WTC11 (cell line): ENCODE data around the gene FXYD3.

ENCODE experiments used
- CREB1 ChIP-seq: sonication (generic); formaldehyde crosslinking; IDR thresholded peaks from 2 replicates; pipeline ENCODE4 v1.8.0; 2023; ENCODE audit warnings: mild to moderate bottlenecking, missing genetic modification reagents
- NR2C2 ChIP-seq: sonication (generic); formaldehyde crosslinking; IDR thresholded peaks from 2 replicates; pipeline ENCODE4 v1.8.0; 2022; ENCODE audit warnings: mild to moderate bottlenecking, missing genetic modification reagents
- RELA ChIP-seq: sonication (generic); formaldehyde crosslinking; IDR thresholded peaks from 2 replicates; pipeline ENCODE4 v1.8.1; 2022; ENCODE audit warnings: missing genetic modification reagents, mild to moderate bottlenecking, borderline replicate concordance
- TF ChIP-seq, protein P1 (sequence below): sonication (generic); formaldehyde crosslinking; IDR thresholded peaks from 2 replicates; pipeline ENCODE4 v1.8.1; 2022; ENCODE audit warnings: low read depth, missing genetic modification reagents, borderline replicate concordance
- TF ChIP-seq, protein P2 (sequence below): fragments of 250-450 bp; sonication (Bioruptor Pico); IDR thresholded peaks from 2 replicates; pipeline ENCODE4 v2.1.2; 2022; ENCODE audit warnings: mild to moderate bottlenecking, moderate library complexity
- TF ChIP-seq, protein P3 (sequence below): fragments of 200-600 bp; IDR thresholded peaks from 2 replicates; pipeline ENCODE4 v1.8.0; 2022; ENCODE audit warnings: antibody characterized with exemption
- TF ChIP-seq, protein P4 (sequence below): fragments of 250-450 bp; sonication (Bioruptor Pico); IDR thresholded peaks from 2 replicates; pipeline ENCODE4 v1.8.0; 2021; ENCODE audit warnings: mild to moderate bottlenecking

DNA sequence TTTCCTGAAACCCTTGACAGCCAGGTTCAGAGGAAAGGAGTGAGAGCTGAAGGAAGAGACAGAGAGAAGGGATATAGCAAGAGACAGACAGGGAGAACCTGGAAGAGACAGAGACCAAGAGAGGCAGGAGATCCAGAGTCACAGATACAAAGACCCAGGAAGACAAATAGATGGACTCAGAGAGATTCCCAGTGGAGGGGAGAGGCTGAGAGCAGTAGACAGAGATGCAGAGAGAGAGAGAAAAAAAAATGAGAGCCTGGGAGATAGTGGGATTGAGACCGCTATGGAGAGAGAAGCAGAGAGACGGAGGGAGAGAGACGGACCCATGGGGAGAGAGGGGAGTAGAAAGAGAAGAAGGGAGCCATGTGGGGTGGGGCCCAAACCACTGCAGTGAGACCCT is 28.2 kb downstream of the FXYD3 start:
- no peak for TF ChIP-seq NR2C2 (CRISPR knock-in tag)
- TF ChIP-seq, protein P1, sequence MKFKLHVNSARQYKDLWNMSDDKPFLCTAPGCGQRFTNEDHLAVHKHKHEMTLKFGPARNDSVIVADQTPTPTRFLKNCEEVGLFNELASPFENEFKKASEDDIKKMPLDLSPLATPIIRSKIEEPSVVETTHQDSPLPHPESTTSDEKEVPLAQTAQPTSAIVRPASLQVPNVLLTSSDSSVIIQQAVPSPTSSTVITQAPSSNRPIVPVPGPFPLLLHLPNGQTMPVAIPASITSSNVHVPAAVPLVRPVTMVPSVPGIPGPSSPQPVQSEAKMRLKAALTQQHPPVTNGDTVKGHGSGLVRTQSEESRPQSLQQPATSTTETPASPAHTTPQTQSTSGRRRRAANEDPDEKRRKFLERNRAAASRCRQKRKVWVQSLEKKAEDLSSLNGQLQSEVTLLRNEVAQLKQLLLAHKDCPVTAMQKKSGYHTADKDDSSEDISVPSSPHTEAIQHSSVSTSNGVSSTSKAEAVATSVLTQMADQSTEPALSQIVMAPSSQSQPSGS (CRISPR knock-in tag): no peak
- TF ChIP-seq, protein P2, sequence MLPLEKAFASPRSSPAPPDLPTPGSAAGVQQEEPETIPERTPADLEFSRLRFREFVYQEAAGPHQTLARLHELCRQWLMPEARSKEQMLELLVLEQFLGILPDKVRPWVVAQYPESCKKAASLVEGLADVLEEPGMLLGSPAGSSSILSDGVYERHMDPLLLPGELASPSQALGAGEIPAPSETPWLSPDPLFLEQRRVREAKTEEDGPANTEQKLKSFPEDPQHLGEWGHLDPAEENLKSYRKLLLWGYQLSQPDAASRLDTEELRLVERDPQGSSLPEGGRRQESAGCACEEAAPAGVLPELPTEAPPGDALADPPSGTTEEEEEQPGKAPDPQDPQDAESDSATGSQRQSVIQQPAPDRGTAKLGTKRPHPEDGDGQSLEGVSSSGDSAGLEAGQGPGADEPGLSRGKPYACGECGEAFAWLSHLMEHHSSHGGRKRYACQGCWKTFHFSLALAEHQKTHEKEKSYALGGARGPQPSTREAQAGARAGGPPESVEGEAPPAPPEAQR (CRISPR knock-in tag): no peak
- TF ChIP-seq, protein P3, sequence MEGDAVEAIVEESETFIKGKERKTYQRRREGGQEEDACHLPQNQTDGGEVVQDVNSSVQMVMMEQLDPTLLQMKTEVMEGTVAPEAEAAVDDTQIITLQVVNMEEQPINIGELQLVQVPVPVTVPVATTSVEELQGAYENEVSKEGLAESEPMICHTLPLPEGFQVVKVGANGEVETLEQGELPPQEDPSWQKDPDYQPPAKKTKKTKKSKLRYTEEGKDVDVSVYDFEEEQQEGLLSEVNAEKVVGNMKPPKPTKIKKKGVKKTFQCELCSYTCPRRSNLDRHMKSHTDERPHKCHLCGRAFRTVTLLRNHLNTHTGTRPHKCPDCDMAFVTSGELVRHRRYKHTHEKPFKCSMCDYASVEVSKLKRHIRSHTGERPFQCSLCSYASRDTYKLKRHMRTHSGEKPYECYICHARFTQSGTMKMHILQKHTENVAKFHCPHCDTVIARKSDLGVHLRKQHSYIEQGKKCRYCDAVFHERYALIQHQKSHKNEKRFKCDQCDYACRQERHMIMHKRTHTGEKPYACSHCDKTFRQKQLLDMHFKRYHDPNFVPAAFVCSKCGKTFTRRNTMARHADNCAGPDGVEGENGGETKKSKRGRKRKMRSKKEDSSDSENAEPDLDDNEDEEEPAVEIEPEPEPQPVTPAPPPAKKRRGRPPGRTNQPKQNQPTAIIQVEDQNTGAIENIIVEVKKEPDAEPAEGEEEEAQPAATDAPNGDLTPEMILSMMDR: no peak
- TF ChIP-seq RELA (CRISPR knock-in tag): no peak
- no peak for TF ChIP-seq CREB1
- TF ChIP-seq, protein P4, sequence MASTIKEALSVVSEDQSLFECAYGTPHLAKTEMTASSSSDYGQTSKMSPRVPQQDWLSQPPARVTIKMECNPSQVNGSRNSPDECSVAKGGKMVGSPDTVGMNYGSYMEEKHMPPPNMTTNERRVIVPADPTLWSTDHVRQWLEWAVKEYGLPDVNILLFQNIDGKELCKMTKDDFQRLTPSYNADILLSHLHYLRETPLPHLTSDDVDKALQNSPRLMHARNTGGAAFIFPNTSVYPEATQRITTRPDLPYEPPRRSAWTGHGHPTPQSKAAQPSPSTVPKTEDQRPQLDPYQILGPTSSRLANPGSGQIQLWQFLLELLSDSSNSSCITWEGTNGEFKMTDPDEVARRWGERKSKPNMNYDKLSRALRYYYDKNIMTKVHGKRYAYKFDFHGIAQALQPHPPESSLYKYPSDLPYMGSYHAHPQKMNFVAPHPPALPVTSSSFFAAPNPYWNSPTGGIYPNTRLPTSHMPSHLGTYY (CRISPR knock-in tag): no peak
